K562 (cell line): ENCODE data around the gene BRSK1. TPM values are rescaled to one million over a fixed set of nuclear protein-coding genes. Genes with fewer than 3 reads are reported as not detected.

ENCODE experiments used
- ATF7 ChIP-seq: fragments of 450-650 bp; IDR thresholded peaks from 2 replicates; pipeline ENCODE4 v1.7.1; 2014; ENCODE audit warnings: mild to moderate bottlenecking, moderate library complexity
- GATAD2A ChIP-seq: fragments of 450-650 bp; IDR thresholded peaks from 2 replicates; pipeline ENCODE4 v1.6.1; 2017
- HCFC1 ChIP-seq: IDR thresholded peaks from 2 replicates; pipeline ENCODE4 v1.6.1; 2012; ENCODE audit warnings: low read depth, low read length, improper control_type of control experiment
- NR3C1 ChIP-seq: sonication (generic); formaldehyde crosslinking; IDR thresholded peaks from 2 replicates; pipeline ENCODE4 v1.8.1; 2022; ENCODE audit warnings: missing genetic modification reagents
- POLR2B ChIP-seq: fragments of 450-650 bp; IDR thresholded peaks from 2 replicates; pipeline ENCODE4 v1.6.1; 2018; ENCODE audit warnings: low read depth; ENCODE audit not compliant: partially characterized antibody
- SETDB1 ChIP-seq: IDR thresholded peaks from one replicate; pipeline ENCODE4 v1.6.1; 2012; ENCODE audit warnings: low read length, control low read depth, inconsistent platforms
- SIN3A ChIP-seq, 2 experiments: fragments of 150-350 bp in 1 of 2; IDR thresholded peaks; 2 replicates each; pipeline ENCODE4 v1.6.1; 2011 to 2016; ENCODE audit warnings: borderline replicate concordance in 2 of 2, low read depth in 2 of 2, low read length in 2 of 2, mild to moderate bottlenecking in 2 of 2, moderate library complexity in 2 of 2; ENCODE audit not compliant: control insufficient read depth in 1 of 2
- TFAM ChIP-seq: fragments of 250-450 bp; sonication (Bioruptor Pico); conservative IDR thresholded peaks from 2 replicates; pipeline ENCODE4 v1.5.0; 2021; ENCODE audit warnings: mild to moderate bottlenecking, moderate library complexity
- YY1 ChIP-seq, 3 experiments: IDR thresholded peaks; 2 replicates each; pipeline ENCODE4 v1.6.1; 2011; ENCODE audit warnings: low read length in 2 of 3, mild to moderate bottlenecking in 2 of 3, moderate library complexity in 2 of 3, borderline replicate concordance in 1 of 3, control low read depth in 1 of 3, low read depth in 1 of 3; ENCODE audit not compliant: insufficient read depth in 3 of 3, insufficient replicate concordance in 2 of 3, control insufficient read depth in 1 of 3, insufficient read length in 1 of 3; ENCODE audit errors: extremely low read depth in 1 of 3
- ZC3H4 ChIP-seq: sonication (generic); formaldehyde crosslinking; IDR thresholded peaks from 2 replicates; pipeline ENCODE4 v1.9.0; 2021; ENCODE audit warnings: missing genetic modification reagents, borderline replicate concordance
- polyA plus RNA-seq, 8 experiments: library from polyadenylated mRNA; depleted of rRNA in 4 of 8; stranded (reverse) in 5 of 8; unstranded in 3 of 8; fragments of >200 nt; fragmentation: Nextera tagmentation in 2 of 8; fragmentation: Illumina TruSeq in 1 of 8; extraction: Ambion mirVana in 2 of 8; extraction: Trizol in 1 of 8; gene quantifications; 2 replicates each; pipeline versions ENCODE4 v1.2.1 to v1.2.3, GENCODE V29; 2011 to 2014; ENCODE audit warnings: inconsistent platforms in 1 of 8, missing spikeins in 1 of 8
- total RNA-seq, 7 experiments: library from RNA; depleted of rRNA in 6 of 7; stranded (reverse); fragments of >200 nt in 6 of 7; fragmentation: Illumina TruSeq in 2 of 7; extraction: Trizol in 2 of 7; gene quantifications; 2 replicates each; pipeline versions ENCODE4 v1.2.1 to v1.2.3, GENCODE V29; 2011 to 2021; ENCODE audit warnings: low replicate concordance in 1 of 7
- TF ChIP-seq, protein P1 (sequence below): IDR thresholded peaks from 3 replicates; pipeline ENCODE4 v1.6.1; 2011; ENCODE audit warnings: borderline replicate concordance, mild to moderate bottlenecking; ENCODE audit not compliant: insufficient read length, insufficient read depth
- TF ChIP-seq, protein P2 (sequence below): sonication (generic); formaldehyde crosslinking; IDR thresholded peaks from 2 replicates; pipeline ENCODE4 v1.8.1; 2023; ENCODE audit warnings: missing genetic modification reagents, mild to moderate bottlenecking, borderline replicate concordance

Gene BRSK1
- total and polyA plus RNA-seq, 9 of the 15 experiments (the other 6 are each of a cell fraction or from before 2014, with no cell fraction given): 1.7 to 9.3 (median 3.8) TPM; not detected in 2

GRCh38 chr19:55255618-55256423 lies 28.0 kb upstream of the BRSK1 start (continued):
- TF ChIP-seq GATAD2A (no peak), SIN3A (IDR thresholded peaks at IDR 0.05; ENCODE audit: borderline replicate concordance in 2 of 2, control insufficient read depth in 1 of 2, low read depth in 2 of 2, low read length in 2 of 2) (no peak), YY1 (IDR thresholded peaks at IDR 0.05; ENCODE audit: borderline replicate concordance in 1 of 3, control insufficient read depth in 1 of 3, extremely low read depth in 1 of 3, insufficient read depth in 3 of 3, insufficient read length in 1 of 3, insufficient replicate concordance in 2 of 3, low read depth in 1 of 3, low read length in 2 of 3) (peak in 1 of 3 experiments; percentile 11), HCFC1 (no peak), ATF7 (no peak), ZC3H4 (CRISPR knock-in tag) (no peak), SETDB1 (no peak), TFAM (no peak), POLR2B (no peak), NR3C1 (CRISPR knock-in tag) (no peak)
- TF ChIP-seq, protein P1, sequence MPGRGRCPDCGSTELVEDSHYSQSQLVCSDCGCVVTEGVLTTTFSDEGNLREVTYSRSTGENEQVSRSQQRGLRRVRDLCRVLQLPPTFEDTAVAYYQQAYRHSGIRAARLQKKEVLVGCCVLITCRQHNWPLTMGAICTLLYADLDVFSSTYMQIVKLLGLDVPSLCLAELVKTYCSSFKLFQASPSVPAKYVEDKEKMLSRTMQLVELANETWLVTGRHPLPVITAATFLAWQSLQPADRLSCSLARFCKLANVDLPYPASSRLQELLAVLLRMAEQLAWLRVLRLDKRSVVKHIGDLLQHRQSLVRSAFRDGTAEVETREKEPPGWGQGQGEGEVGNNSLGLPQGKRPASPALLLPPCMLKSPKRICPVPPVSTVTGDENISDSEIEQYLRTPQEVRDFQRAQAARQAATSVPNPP: no peak
- TF ChIP-seq, protein P2, sequence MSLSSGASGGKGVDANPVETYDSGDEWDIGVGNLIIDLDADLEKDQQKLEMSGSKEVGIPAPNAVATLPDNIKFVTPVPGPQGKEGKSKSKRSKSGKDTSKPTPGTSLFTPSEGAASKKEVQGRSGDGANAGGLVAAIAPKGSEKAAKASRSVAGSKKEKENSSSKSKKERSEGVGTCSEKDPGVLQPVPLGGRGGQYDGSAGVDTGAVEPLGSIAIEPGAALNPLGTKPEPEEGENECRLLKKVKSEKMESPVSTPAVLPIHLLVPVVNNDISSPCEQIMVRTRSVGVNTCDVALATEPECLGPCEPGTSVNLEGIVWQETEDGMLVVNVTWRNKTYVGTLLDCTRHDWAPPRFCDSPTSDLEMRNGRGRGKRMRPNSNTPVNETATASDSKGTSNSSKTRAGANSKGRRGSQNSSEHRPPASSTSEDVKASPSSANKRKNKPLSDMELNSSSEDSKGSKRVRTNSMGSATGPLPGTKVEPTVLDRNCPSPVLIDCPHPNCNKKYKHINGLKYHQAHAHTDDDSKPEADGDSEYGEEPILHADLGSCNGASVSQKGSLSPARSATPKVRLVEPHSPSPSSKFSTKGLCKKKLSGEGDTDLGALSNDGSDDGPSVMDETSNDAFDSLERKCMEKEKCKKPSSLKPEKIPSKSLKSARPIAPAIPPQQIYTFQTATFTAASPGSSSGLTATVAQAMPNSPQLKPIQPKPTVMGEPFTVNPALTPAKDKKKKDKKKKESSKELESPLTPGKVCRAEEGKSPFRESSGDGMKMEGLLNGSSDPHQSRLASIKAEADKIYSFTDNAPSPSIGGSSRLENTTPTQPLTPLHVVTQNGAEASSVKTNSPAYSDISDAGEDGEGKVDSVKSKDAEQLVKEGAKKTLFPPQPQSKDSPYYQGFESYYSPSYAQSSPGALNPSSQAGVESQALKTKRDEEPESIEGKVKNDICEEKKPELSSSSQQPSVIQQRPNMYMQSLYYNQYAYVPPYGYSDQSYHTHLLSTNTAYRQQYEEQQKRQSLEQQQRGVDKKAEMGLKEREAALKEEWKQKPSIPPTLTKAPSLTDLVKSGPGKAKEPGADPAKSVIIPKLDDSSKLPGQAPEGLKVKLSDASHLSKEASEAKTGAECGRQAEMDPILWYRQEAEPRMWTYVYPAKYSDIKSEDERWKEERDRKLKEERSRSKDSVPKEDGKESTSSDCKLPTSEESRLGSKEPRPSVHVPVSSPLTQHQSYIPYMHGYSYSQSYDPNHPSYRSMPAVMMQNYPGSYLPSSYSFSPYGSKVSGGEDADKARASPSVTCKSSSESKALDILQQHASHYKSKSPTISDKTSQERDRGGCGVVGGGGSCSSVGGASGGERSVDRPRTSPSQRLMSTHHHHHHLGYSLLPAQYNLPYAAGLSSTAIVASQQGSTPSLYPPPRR: no peak
